ENCODE results near the gene ASPHD2.
A peak's percentile ranks its signal among the peaks of the same experiment; 100 is the strongest.

ASPHD2 gene

GRCh38 chr22:26428515-26429457 lies at the start of gene ASPHD2:
Gene ASPHD2 (plus strand): TSS chr22:26429260. CDS start chr22:26433616, 4,356 bp downstream.
- no peak for TF ChIP-seq CTCF (IDR thresholded peaks at IDR 0.05; ENCODE audit: borderline replicate concordance, control extremely low read depth, extremely low read depth, insufficient read depth, missing control alignments)
- DNase-seq (ENCODE audit: low spot score) = peak; percentile 89
- in situ Hi-C loops (cut with MboI; ENCODE audit: low sequenced_read_pairs, unreplicated experiment) = no loop called here

- in situ Hi-C loops (cut with MboI; ENCODE audit: low sequenced_read_pairs, unreplicated experiment) = loop anchor here (5.0 kb wide), 1 partner anchor 82 kb away; no protein-coding TSS in a partner anchor
- no peak for TF ChIP-seq CTCF (IDR thresholded peaks at IDR 0.05; ENCODE audit: borderline replicate concordance, control extremely low read depth, extremely low read depth, insufficient read depth, missing control alignments)
- no peak for DNase-seq (ENCODE audit: low spot score)
Measured at GRCh38 chr22:26380072-26380830, 48.8 kb upstream of the ASPHD2 start.

GRCh38 chr22:26382782-26383181 lies 46.3 kb upstream of the ASPHD2 start:
- TF ChIP-seq CTCF (IDR thresholded peaks at IDR 0.05; ENCODE audit: borderline replicate concordance, control extremely low read depth, extremely low read depth, insufficient read depth, missing control alignments) = no peak
- in situ Hi-C loops (cut with MboI; ENCODE audit: low sequenced_read_pairs, unreplicated experiment) = loop anchor here (5.0 kb wide), 1 partner anchor 80 kb away; no protein-coding TSS in a partner anchor

GRCh38 chr22:26383968-26384556 lies 45.0 kb upstream of the ASPHD2 start:
- in situ Hi-C loops (cut with MboI; ENCODE audit: low sequenced_read_pairs, unreplicated experiment) = loop anchor here (5.0 kb wide), 1 partner anchor 78 kb away; no protein-coding TSS in a partner anchor
- no peak for TF ChIP-seq CTCF (IDR thresholded peaks at IDR 0.05; ENCODE audit: borderline replicate concordance, control extremely low read depth, extremely low read depth, insufficient read depth, missing control alignments)

More at GRCh38 chr22:26382782-26383181, 46.3 kb upstream of the ASPHD2 start:
- DNase-seq (ENCODE audit: low spot score) = no peak

GRCh38 chr22:26385164-26385563 lies 43.9 kb upstream of the ASPHD2 start:
- no peak for DNase-seq (ENCODE audit: low spot score)
- no peak for TF ChIP-seq CTCF (IDR thresholded peaks at IDR 0.05; ENCODE audit: borderline replicate concordance, control extremely low read depth, extremely low read depth, insufficient read depth, missing control alignments)
- in situ Hi-C loops (cut with MboI; ENCODE audit: low sequenced_read_pairs, unreplicated experiment) = no loop called here

More at GRCh38 chr22:26383968-26384556, 45.0 kb upstream of the ASPHD2 start:
- DNase-seq (ENCODE audit: low spot score) = no peak

GRCh38 chr22:26389125-26389524 lies 39.9 kb upstream of the ASPHD2 start:
- no peak for TF ChIP-seq CTCF (IDR thresholded peaks at IDR 0.05; ENCODE audit: borderline replicate concordance, control extremely low read depth, extremely low read depth, insufficient read depth, missing control alignments)
- in situ Hi-C loops (cut with MboI; ENCODE audit: low sequenced_read_pairs, unreplicated experiment) = no loop called here
- no peak for DNase-seq (ENCODE audit: low spot score)
